ENCODE measurements around the gene ENPEP.

ENPEP gene

DNA sequence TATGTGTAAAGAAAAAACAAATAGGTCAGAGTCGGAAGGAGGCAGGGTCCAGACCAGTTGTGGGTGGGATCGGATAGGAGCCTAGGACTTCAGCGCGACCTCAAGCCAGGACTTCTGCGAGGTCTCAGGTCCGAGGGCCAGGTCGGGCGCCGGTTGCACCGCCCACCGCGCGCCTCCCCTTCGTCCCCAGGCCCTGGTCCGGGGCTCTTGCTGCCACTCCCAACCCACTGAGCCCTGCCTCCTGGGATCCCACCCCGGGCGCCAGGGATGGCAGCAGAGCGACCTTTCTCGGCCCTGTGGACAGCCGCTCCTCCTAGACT, 134.6 kb downstream of the ENPEP start:
- no peak for DNase-seq

DNA sequence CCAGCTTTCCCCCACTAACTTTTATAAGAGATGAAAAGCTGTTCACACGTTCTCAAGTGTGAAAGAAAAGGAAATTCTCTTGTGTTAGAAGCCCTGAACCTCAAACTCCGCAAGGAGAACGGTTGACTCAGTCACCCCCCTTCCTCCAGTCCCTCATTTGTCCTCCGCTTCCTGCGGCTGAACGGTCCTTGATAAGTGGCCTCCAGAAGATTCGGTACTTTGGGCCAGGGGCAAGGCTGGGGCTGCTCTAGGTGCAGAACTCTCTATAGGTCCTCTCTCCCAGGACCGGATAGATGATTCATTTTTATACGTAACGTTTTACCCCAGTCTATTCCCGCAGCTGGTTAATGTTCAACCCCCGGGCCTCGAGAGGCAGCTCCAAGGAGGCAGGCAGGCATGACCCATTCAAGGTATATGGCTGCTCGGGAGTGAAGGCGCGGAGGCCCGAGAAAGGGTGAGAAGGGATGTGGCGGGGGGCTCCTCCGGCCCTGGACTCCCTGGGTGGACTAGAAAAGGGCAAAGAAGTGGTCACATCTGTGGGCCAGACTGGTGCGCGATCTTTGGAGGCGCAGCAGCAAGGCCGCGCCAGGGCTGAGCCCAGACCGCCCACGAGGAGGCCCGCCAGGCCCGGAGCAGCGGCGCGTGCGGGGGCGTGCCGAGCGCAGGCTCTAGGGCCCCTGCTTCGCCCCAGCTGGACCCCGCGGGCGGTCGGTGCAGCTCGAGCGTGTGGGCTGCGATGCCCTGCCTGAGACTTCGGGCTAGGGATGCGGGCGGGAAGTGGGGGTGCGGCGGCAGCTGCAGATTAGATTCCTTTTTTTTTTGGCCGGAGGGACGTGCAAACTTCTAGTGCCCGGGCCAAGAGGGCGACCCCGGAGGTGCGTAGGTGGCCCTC, 135.2 kb downstream of the ENPEP start:
- DNase-seq: no peak

DNA sequence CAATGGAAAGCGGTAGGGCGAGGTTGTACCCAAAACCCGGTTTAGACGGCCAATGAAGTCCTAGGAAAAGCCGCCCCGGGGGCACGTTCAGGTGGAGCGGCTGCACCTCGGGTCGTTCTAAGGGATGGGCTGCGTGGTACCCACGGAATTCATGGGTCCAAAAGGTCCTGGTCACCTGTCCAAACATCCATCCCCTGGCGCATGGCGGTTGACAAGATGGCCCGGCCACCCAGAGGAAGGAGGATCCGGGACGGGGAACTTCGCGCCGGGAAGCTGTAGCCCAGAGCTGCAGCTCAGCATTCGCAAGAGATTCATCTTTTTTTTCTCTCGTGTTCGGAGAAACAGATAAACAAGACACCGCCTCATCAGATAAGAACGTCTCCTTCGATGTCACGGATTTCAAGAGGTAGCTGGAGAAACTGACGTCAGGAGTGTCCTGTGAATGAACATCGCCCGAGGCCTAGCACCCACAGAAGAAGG, 136.1 kb downstream of the ENPEP start:
- no peak for DNase-seq

DNA sequence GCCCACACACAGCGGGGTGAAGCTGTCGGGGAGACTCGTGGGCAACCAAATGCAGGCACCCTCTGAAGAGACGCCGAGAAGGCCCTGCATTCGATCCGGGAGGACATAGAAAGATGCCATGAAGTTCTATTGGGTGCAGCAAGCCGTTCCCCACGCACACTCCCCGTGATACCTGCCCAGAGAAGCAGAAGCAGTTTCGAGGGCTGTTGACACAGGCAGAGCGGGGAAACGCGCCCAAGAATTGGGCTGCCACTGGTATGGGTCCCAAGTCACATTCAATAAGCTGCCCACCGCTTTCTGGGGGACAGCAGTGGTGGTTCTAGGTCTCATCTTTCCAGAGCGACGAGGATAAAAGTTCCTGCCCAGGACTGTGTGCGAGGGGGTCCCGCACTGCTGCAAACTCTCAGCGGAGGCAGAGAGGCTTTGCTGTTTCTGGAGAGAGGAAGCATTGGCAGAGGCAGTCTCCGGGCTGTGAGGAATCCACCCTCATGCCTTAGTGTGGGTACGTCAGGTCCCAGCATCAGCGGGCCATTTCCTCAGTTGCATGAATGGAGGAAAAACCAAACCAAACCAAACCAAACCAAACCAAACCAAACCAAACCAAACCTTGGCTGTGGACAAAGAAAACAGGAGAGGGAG, 136.8 kb downstream of the ENPEP start:
- no peak for DNase-seq

DNA sequence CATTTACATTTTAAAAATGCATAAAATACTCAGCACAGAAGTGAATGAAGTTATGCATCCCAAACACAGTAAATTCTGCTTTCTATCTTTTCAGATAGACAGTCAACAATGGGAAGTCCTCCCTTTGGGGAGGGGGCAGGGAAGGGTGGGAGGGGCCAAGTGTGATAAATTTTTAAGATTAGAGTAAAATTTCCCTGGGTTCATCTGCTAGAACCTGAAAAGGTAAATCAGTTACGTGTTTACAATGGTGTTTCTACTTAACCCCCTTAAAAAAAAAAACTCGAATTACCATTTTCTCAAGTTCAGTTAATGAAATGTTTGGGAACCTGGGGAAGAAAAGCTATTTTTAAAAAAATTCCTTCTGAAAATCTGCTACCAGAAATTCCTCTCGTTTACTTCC, 137.8 kb downstream of the ENPEP start:
- no peak for DNase-seq

DNA sequence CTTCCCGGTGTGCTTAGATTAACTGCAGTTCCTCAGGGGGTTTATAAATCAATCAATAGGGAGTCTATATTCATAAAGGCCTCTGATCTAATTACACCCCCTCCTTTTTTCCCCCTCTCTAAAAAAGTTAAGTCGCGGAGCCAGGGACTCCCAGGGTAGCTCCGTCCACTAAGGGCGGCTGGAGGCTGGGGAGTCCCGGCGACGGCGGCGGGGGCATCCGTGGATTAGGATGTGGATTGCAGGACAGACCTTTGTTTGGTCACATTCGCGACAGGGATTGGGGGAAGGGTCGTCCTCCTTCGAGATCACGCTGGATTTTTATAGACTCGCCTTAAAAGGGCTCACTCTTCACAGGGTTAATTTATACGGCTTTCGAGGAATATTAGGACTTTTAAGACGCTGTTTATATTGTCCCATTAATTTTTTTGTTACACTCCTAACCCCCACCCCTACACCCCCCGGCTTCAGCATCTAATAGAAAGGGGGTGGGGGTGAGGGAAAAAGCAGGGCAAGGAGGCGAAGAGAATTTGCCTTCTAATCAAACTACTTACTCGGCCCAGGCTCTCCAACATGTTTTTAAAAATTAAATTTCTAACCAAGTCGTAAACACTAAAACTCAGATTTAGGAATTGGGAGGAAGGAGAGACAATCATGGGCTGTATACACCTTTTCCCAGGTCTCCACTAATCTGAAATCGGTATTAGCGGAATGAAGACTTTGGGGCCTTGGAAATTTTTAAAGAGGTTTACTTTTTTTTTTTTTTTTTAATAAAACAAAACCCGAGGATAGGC, 138.4 kb downstream of the ENPEP start:
- no peak for DNase-seq
